Chondrocyte (in vitro differentiated cells): ENCODE measurements around the gene GALNT9. TPM values are rescaled to one million over a fixed set of nuclear protein-coding genes. Genes with fewer than 3 reads are reported as not detected.

Experiments
- DNase-seq: peaks from one replicate; pipeline ENCODE4 v3.0.0; 2021; ENCODE audit warnings: mixed read lengths, low spot score
- H3K27ac Mint-ChIP-seq: one replicate; pipeline ENCODE4 v1.8.0; 2021; ENCODE audit warnings: mild to moderate bottlenecking, moderate library complexity, mixed read lengths; ENCODE audit not compliant: unreplicated experiment
- H3K27me3 Mint-ChIP-seq: 2 replicates; pipeline ENCODE4 v1.8.0; 2021; ENCODE audit warnings: low read depth, mixed read lengths
- H3K36me3 Mint-ChIP-seq: 2 replicates; pipeline ENCODE4 v1.8.0; 2021; ENCODE audit warnings: low read depth, mixed read lengths
- H3K4me1 Mint-ChIP-seq: 2 replicates; pipeline ENCODE4 v1.8.0; 2021; ENCODE audit warnings: low read depth, mild to moderate bottlenecking, mixed read lengths
- H3K4me3 Mint-ChIP-seq: one replicate; pipeline ENCODE4 v1.8.0; 2021; ENCODE audit warnings: mild to moderate bottlenecking, moderate library complexity, mixed read lengths; ENCODE audit not compliant: unreplicated experiment
- H3K9me3 Mint-ChIP-seq: 2 replicates; pipeline ENCODE4 v1.8.0; 2021; ENCODE audit warnings: low read depth, mixed read lengths
- CTCF ChIP-seq: fragments of 200-600 bp; sonication (generic); IDR thresholded peaks from 2 replicates; pipeline ENCODE4 v1.5.0; 2021; ENCODE audit warnings: antibody characterized with exemption, mild to moderate bottlenecking, moderate library complexity
- total RNA-seq: library from RNA; stranded (reverse); gene quantifications from 3 replicates; pipeline ENCODE4 v1.2.1, GENCODE V29; 2021

The GALNT9 gene
- total RNA-seq, 1 donor from 2014 or later, result not detected

- Mint-ChIP-seq H3K4me3 (no peak overlapping the region), H3K27ac (no peak overlapping the region), H3K4me1 (no peaks in the 10 kb centered on the region), H3K36me3 (no peaks in the 10 kb centered on the region), H3K27me3 (peaks cover 48% of the 10 kb centered on the region), H3K9me3 (no peaks in the 10 kb centered on the region)
- no peak for DNase-seq
- TF ChIP-seq CTCF, result no peak
Observed at GRCh38 chr12:132345126-132345525, 15.7 kb upstream of the GALNT9 start.

GRCh38 chr12:132344601-132345000, 15.2 kb upstream of the GALNT9 start:
- DNase-seq, result no peak
- no peaks in the 10 kb centered on the region for H3K36me3 Mint-ChIP-seq
- H3K4me3 Mint-ChIP-seq, result no peak overlapping the region
- H3K9me3 Mint-ChIP-seq, result no peaks in the 10 kb centered on the region
- no peaks in the 10 kb centered on the region for H3K4me1 Mint-ChIP-seq
- no peak for TF ChIP-seq CTCF
- H3K27ac Mint-ChIP-seq, result no peak overlapping the region
- peaks cover 52% of the 10 kb centered on the region for H3K27me3 Mint-ChIP-seq

- Mint-ChIP-seq H3K27ac (no peak overlapping the region), H3K4me3 (no peak overlapping the region), H3K27me3 (peaks cover 52% of the 10 kb centered on the region), H3K9me3 (no peaks in the 10 kb centered on the region), H3K4me1 (no peaks in the 10 kb centered on the region), H3K36me3 (no peaks in the 10 kb centered on the region)
- no peak for TF ChIP-seq CTCF
- no peak for DNase-seq
Observed at GRCh38 chr12:132344181-132344580, 14.8 kb upstream of the GALNT9 start.

- H3K9me3 Mint-ChIP-seq, result no peaks in the 10 kb centered on the region
- H3K36me3 Mint-ChIP-seq, result no peaks in the 10 kb centered on the region
- no peak overlapping the region for H3K4me3 Mint-ChIP-seq
- no peak for TF ChIP-seq CTCF
- no peak for DNase-seq
- H3K27ac Mint-ChIP-seq, result no peak overlapping the region
- peaks cover 50% of the 10 kb centered on the region for H3K27me3 Mint-ChIP-seq
- no peaks in the 10 kb centered on the region for H3K4me1 Mint-ChIP-seq
Observed at GRCh38 chr12:132343294-132344004, 14.1 kb upstream of the GALNT9 start.

GRCh38 chr12:132342251-132343227, 13.2 kb upstream of the GALNT9 start:
- Mint-ChIP-seq H3K36me3 (peaks cover 2% of the 10 kb centered on the region), H3K27ac (no peak overlapping the region), H3K4me3 (no peak overlapping the region), H3K27me3 (peaks cover 48% of the 10 kb centered on the region), H3K9me3 (no peaks in the 10 kb centered on the region), H3K4me1 (no peaks in the 10 kb centered on the region)
- TF ChIP-seq CTCF, result peak; percentile 58
- no peak for DNase-seq
